CD4-positive, alpha-beta memory T cell (primary cell): ENCODE data around the gene MCU. TPM values are rescaled to one million over a fixed set of nuclear protein-coding genes. Genes with fewer than 3 reads are reported as not detected.

Experiments
- CTCF ChIA-PET: fragments of 350-600 bp; sonication (Branson Sonifier 250); formaldehyde crosslinking; loops from one replicate; lab custom pipeline; 2021; ENCODE audit warnings: inconsistent platforms; ENCODE audit not compliant: partially characterized antibody; lab: Charles Lee
- POLR2A ChIA-PET: fragments of 350-600 bp; sonication (Branson Sonifier 250); formaldehyde crosslinking; loops from one replicate; lab custom pipeline; 2021; ENCODE audit not compliant: partially characterized antibody; lab: Charles Lee
- DNase-seq, 5 donors: peaks; one replicate each; pipeline versions ENCODE4 v3.0.0 to v3.0.0-alpha.2; 2020 to 2022; ENCODE audit warnings: mixed read lengths in 1 of 5
- H3K27ac ChIP-seq: one replicate; pipeline ENCODE4 v1.7.0; 2013; ENCODE audit warnings: low read depth, low read length
- H3K27me3 ChIP-seq: 2 replicates; pipeline ENCODE4 v1.7.0; 2013; ENCODE audit warnings: mild to moderate bottlenecking, low read length, moderate library complexity; ENCODE audit not compliant: insufficient read depth
- H3K36me3 ChIP-seq: 2 replicates; pipeline ENCODE4 v1.7.0; 2013; ENCODE audit warnings: mild to moderate bottlenecking, low read length, moderate library complexity; ENCODE audit not compliant: insufficient read depth
- H3K4me1 ChIP-seq: 2 replicates; pipeline ENCODE4 v1.7.0; 2013; ENCODE audit warnings: mild to moderate bottlenecking, low read length, moderate library complexity; ENCODE audit not compliant: insufficient read depth
- H3K4me3 ChIP-seq, 2 donors: one replicate each; pipeline ENCODE4 v1.7.0; 2013; ENCODE audit warnings: low read length in 2 of 2, mild to moderate bottlenecking in 1 of 2
- H3K9me3 ChIP-seq, 2 donors: one replicate each; pipeline ENCODE4 v1.7.0; 2013; ENCODE audit warnings: low read length in 2 of 2, control low read depth in 1 of 2; ENCODE audit not compliant: control insufficient read depth in 1 of 2
- H3K27ac Mint-ChIP-seq, 7 donors: one replicate each; pipeline ENCODE4 v1.8.0; 2020 to 2021; ENCODE audit warnings: mixed read lengths in 7 of 7, mild to moderate bottlenecking in 6 of 7, inconsistent platforms in 3 of 7, moderate library complexity in 3 of 7
- H3K27me3 Mint-ChIP-seq, 2 donors: one replicate each; pipeline ENCODE4 v1.8.0; 2020 to 2021; ENCODE audit warnings: mixed read lengths in 2 of 2
- H3K36me3 Mint-ChIP-seq, 2 donors: one replicate each; pipeline ENCODE4 v1.8.0; 2020 to 2021; ENCODE audit warnings: mixed read lengths in 2 of 2, inconsistent platforms in 1 of 2, mild to moderate bottlenecking in 1 of 2
- H3K4me1 Mint-ChIP-seq, 4 donors: one replicate each; pipeline ENCODE4 v1.8.0; 2020 to 2021; ENCODE audit warnings: mixed read lengths in 4 of 4, mild to moderate bottlenecking in 1 of 4
- H3K4me3 Mint-ChIP-seq, 8 donors: one replicate each; pipeline ENCODE4 v1.8.0; 2020 to 2021; ENCODE audit warnings: mixed read lengths in 8 of 8, mild to moderate bottlenecking in 7 of 8, moderate library complexity in 6 of 8, inconsistent platforms in 3 of 8
- H3K9me3 Mint-ChIP-seq, 8 donors: one replicate each; pipeline ENCODE4 v1.8.0; 2020 to 2021; ENCODE audit warnings: mixed read lengths in 8 of 8, mild to moderate bottlenecking in 5 of 8, inconsistent platforms in 3 of 8, moderate library complexity in 1 of 8
- intact Hi-C: fragments of 100-400 bp; cut with micrococcal nuclease; formaldehyde crosslinking; loops from one replicate; pipeline ENCODE4 v1.15.1; 2023
- polyA plus RNA-seq, 2 donors: library from polyadenylated mRNA; unstranded; fragments of 300-500 nt; fragmentation: Illumina TruSeq; gene quantifications; one replicate each; pipeline ENCODE4 v1.2.3, GENCODE V29; 2021
- total RNA-seq, 2 experiments: library from RNA; stranded (reverse); gene quantifications; one replicate each; pipeline ENCODE4 v1.2.3, GENCODE V29; 2021

The MCU gene
- total and polyA plus RNA-seq, 4 experiments from 2014 or later, result 8.8 to 16.4 (median 11.6) TPM

GRCh38 chr10:72790216-72790990, 98.5 kb downstream of the MCU start:
- peaks cover 0 to 11% (median 7%) of the 10 kb centered on the region in 4 donors for H3K4me1 Mint-ChIP-seq
- Histone ChIP-seq H3K36me3 (no peaks in the 10 kb centered on the region), H3K9me3 (no peaks in the 10 kb centered on the region), H3K4me1 (peaks cover 6% of the 10 kb centered on the region), H3K27ac (no peak overlapping the region), H3K4me3 (no peak overlapping the region), H3K27me3 (no peaks in the 10 kb centered on the region)
- H3K4me3 Mint-ChIP-seq, result no peak overlapping the region
- H3K27ac Mint-ChIP-seq, result no peak overlapping the region
- no peak for DNase-seq
- intact Hi-C loops, result no loop called here
- H3K9me3 Mint-ChIP-seq, result no peaks in the 10 kb centered on the region
- ChIA-PET CTCF (interaction anchor here (0.6 kb wide), 1 partner anchor 215 kb away, joined by 4 read pairs; no protein-coding TSS in a partner anchor), POLR2A (no interaction called here)
- no peaks in the 10 kb centered on the region for H3K27me3 Mint-ChIP-seq
- H3K36me3 Mint-ChIP-seq, result peaks cover 1 to 4% of the 10 kb centered on the region in 2 donors

DNA sequence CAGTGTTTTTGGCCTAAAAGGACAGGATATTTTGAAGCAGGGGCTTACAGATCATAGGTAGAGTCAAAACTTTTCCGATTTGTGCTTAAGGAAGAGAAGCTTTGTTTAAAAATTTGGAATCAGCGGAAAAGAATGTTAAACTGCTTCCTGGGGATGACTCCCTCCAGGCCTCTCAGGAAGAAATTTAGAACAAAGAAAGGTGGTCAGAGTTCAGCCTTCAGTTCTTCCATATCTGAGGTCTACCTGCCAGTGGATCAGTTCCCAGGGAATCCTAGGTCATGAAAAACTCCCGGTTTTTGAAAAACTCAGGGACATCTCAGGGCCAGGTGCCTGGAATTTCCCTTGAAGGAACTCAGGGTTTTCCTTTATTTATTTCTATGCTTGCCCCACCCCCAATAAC, 100.3 kb downstream of the MCU start:
- H3K27ac Mint-ChIP-seq, result peak overlapping the region in 1 of 7 donors; percentile 16
- H3K4me1 Mint-ChIP-seq, result peaks cover 0 to 11% (median 7%) of the 10 kb centered on the region in 4 donors
- peaks cover 2 to 4% of the 10 kb centered on the region in 2 donors for H3K36me3 Mint-ChIP-seq

DNA sequence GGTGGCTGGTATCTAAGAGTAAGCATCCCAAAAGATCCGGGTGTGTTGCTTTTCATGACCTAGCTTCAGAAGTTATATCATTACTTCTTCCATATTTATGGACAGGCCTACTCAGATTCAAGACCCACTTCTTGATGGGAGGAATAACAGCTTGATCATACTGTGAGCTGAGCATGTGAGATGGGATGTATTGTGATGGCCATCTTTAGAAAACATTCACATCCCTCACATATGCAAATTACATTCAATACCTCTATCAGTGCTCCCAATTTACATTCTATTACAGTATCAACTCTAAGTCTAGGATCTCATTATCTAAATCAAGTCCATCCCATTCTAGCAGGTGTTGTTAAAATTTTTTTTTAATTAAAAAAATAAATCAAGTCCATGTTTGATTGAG, 101.8 kb downstream of the MCU start:
- H3K4me3 Mint-ChIP-seq, result no peak overlapping the region
- no peak for DNase-seq
- peaks cover 0 to 2% of the 10 kb centered on the region in 2 donors for H3K36me3 Mint-ChIP-seq
- H3K4me1 ChIP-seq, result peaks cover 6% of the 10 kb centered on the region
- H3K9me3 ChIP-seq, result no peaks in the 10 kb centered on the region
- H3K27me3 Mint-ChIP-seq, result no peaks in the 10 kb centered on the region
- no peaks in the 10 kb centered on the region for H3K9me3 Mint-ChIP-seq
- no peak overlapping the region for H3K4me3 ChIP-seq
- ChIA-PET CTCF (no interaction called here), POLR2A (no interaction called here)
- no peak overlapping the region for H3K27ac Mint-ChIP-seq
- no peaks in the 10 kb centered on the region for H3K36me3 ChIP-seq
- H3K27me3 ChIP-seq, result no peaks in the 10 kb centered on the region
- intact Hi-C loops, result no loop called here
- H3K27ac ChIP-seq, result no peak overlapping the region
- H3K4me1 Mint-ChIP-seq, result peaks cover 0 to 7% (median 5%) of the 10 kb centered on the region in 4 donors

More for the DNA sequence above, 100.3 kb downstream of the MCU start:
- POLR2A ChIA-PET, result no interaction called here
- Histone ChIP-seq H3K4me1 (peaks cover 6% of the 10 kb centered on the region), H3K27me3 (no peaks in the 10 kb centered on the region), H3K4me3 (no peak overlapping the region), H3K27ac (no peak overlapping the region), H3K9me3 (no peaks in the 10 kb centered on the region), H3K36me3 (no peaks in the 10 kb centered on the region)
- Mint-ChIP-seq H3K4me3 (no peak overlapping the region), H3K9me3 (no peaks in the 10 kb centered on the region), H3K27me3 (no peaks in the 10 kb centered on the region)
- no peak for DNase-seq
- CTCF ChIA-PET, result no interaction called here
- intact Hi-C loops, result no loop called here

DNA sequence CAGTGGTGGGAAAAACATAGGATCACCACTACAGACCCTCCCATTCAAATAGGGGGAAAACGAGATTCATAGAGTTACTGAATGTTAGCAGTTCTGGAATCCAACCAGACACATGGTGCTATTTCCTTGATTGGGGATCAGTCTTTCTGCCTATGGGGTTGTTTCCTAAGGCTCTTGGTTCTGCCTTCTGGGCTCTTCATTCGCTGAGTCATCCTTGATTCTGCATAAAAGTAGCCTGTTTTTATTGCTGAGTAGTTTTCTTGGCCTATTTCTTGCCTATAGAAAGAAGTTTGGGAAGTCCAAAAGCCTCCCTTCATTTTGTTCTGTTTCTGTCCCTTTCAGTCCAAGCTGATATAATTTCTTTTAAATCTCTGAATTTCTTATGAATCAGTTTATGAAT, 102.3 kb downstream of the MCU start:
- CTCF ChIA-PET, result no interaction called here

GRCh38 chr10:72796042-72796441, 104.1 kb downstream of the MCU start:
- Histone ChIP-seq H3K27ac (no peak overlapping the region), H3K4me1 (peaks cover 6% of the 10 kb centered on the region), H3K9me3 (no peaks in the 10 kb centered on the region), H3K27me3 (no peaks in the 10 kb centered on the region), H3K4me3 (no peak overlapping the region), H3K36me3 (no peaks in the 10 kb centered on the region)
- Mint-ChIP-seq H3K27ac (peak overlapping the region in 1 of 7 donors; percentile 57), H3K36me3 (peaks cover 0 to 2% of the 10 kb centered on the region in 2 donors), H3K4me1 (peaks cover 7 to 12% (median 9%) of the 10 kb centered on the region in 4 donors), H3K9me3 (no peaks in the 10 kb centered on the region), H3K4me3 (no peak overlapping the region), H3K27me3 (no peaks in the 10 kb centered on the region)
- ChIA-PET CTCF (no interaction called here), POLR2A (no interaction called here)
- intact Hi-C loops, result no loop called here
- DNase-seq, result no peak

More for the DNA sequence above, 102.3 kb downstream of the MCU start:
- Histone ChIP-seq H3K9me3 (no peaks in the 10 kb centered on the region), H3K27me3 (no peaks in the 10 kb centered on the region), H3K4me3 (no peak overlapping the region), H3K36me3 (no peaks in the 10 kb centered on the region), H3K27ac (no peak overlapping the region), H3K4me1 (peaks cover 5% of the 10 kb centered on the region)
- no peak for DNase-seq
- Mint-ChIP-seq H3K36me3 (peaks cover 0 to 2% of the 10 kb centered on the region in 2 donors), H3K27me3 (no peaks in the 10 kb centered on the region), H3K4me1 (peaks cover 0 to 6% (median 4%) of the 10 kb centered on the region in 4 donors), H3K27ac (no peak overlapping the region), H3K4me3 (no peak overlapping the region), H3K9me3 (no peaks in the 10 kb centered on the region)
- intact Hi-C loops, result no loop called here
- POLR2A ChIA-PET, result no interaction called here

DNA sequence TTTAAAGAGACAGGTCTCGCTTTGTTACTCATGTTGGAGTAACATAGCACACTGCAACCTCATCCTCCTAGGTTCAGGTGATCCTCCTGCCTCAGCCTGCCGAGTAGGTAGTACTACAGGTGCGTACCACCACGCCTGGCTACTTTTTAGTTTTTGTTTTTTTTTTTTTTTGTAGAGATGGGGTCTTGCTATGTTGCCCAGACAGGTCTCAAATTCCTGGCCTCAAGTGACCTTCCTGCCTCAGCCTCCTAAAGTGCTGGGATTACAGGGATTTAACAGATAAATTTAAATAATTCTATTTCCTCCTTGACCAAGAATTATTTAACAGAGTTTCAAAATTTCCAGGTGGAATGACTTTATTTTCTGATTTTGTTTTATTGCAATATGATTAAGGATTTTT, 104.6 kb downstream of the MCU start:
- Histone ChIP-seq H3K27me3 (no peaks in the 10 kb centered on the region), H3K27ac (no peak overlapping the region), H3K9me3 (no peaks in the 10 kb centered on the region), H3K4me1 (peaks cover 11% of the 10 kb centered on the region), H3K36me3 (no peaks in the 10 kb centered on the region), H3K4me3 (no peak overlapping the region)
- no peak for DNase-seq
- CTCF ChIA-PET, result no interaction called here
- no peaks in the 10 kb centered on the region for H3K27me3 Mint-ChIP-seq
- intact Hi-C loops, result no loop called here
- H3K36me3 Mint-ChIP-seq, result peaks cover 0 to 2% of the 10 kb centered on the region in 2 donors
- peaks cover 10 to 17% (median 13%) of the 10 kb centered on the region in 4 donors for H3K4me1 Mint-ChIP-seq
- POLR2A ChIA-PET, result no interaction called here
- H3K4me3 Mint-ChIP-seq, result no peak overlapping the region
- no peaks in the 10 kb centered on the region for H3K9me3 Mint-ChIP-seq
- H3K27ac Mint-ChIP-seq, result no peak overlapping the region

DNA sequence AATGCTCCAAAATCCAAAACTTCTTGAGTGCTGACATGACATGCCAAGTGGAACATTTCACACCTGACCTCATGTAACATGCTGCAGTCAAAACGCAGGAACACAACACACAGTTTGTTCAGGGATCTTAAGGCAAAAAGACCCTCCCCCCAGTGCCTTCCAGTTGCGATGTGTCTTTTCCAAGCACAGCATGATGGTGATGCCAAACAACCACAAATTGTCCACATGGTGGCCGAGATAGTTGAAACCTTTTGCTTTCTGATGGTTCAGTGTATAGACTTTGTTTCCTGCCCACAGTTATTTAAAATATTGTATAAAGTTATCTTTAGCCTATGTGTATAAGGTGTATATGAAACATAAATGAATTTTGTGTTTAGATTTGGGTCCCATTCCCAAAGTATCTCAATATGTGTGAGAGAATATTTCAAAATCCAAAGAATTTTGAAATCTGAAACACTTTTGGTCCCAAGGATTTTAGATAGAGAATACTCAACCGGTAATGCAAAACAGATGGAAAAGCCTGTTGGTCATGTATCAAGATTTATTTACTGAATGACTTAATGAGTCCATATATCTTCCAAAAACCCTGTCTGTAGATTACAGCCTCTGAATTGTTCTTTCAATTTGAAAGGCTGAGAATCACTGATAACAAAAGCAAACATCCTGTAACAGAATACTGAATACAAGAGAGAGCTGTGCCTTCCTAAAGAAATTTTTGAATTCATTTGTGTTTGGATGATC, 108.2 kb downstream of the MCU start:
- H3K9me3 Mint-ChIP-seq, result no peaks in the 10 kb centered on the region
- H3K36me3 Mint-ChIP-seq, result peaks cover 0 to 2% of the 10 kb centered on the region in 2 donors
- H3K4me3 Mint-ChIP-seq, result no peak overlapping the region
- ChIA-PET CTCF (no interaction called here), POLR2A (no interaction called here)
- no peak overlapping the region for H3K4me3 ChIP-seq
- H3K36me3 ChIP-seq, result no peaks in the 10 kb centered on the region
- H3K27me3 ChIP-seq, result no peaks in the 10 kb centered on the region
- DNase-seq, result no peak
- no peaks in the 10 kb centered on the region for H3K9me3 ChIP-seq
- intact Hi-C loops, result no loop called here
- peaks cover 16% of the 10 kb centered on the region for H3K4me1 ChIP-seq
- H3K27ac ChIP-seq, result no peak overlapping the region
- H3K27me3 Mint-ChIP-seq, result no peaks in the 10 kb centered on the region
- H3K27ac Mint-ChIP-seq, result peak overlapping the region in 3 of 7 donors; percentile 67 to 83 (median 67)
- peaks cover 13 to 29% (median 16%) of the 10 kb centered on the region in 4 donors for H3K4me1 Mint-ChIP-seq
